GM12873 (cell line): ENCODE results near the gene FCHO2.

ENCODE experiments used
- TF ChIP-seq, protein P1 (sequence below): IDR thresholded peaks from 2 replicates; pipeline ENCODE4 v1.5.1; 2012; ENCODE audit warnings: low read depth, mild to moderate bottlenecking, moderate library complexity, low read length, control low read depth; ENCODE audit not compliant: insufficient read depth; ENCODE audit errors: missing control alignments

FCHO2 gene

DNA sequence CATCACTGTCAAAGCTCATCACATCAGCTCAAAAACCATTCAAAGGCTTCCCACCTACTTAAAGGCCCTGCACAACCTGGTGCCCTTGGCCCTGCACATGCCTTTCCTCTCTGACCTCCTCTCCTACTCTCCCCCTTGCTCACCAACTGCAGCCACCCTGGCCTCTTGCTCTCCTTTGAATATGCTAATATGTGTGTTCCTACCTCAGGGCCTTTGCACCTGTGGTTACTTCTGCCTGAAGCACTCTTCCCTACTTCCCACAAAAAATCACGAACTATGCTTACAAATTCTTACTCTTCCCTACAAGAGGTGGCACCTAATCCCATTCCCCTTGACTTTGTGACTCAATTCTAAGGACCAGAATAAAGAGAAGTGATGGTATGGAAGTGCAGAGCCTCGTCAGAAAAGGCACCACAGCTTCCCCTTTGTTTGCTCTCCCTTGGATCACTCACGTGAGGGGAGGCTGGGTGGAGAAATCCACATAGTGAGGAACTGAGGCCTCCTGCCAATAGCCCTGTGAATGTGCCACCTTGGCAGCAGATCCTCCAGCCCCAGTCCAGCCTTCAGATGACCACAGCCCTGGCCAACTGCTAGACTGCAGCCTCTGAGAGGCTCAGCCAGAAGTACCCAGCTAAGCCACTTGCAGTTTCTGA lies 161.4 kb downstream of the FCHO2 start:
- TF ChIP-seq, protein P1, sequence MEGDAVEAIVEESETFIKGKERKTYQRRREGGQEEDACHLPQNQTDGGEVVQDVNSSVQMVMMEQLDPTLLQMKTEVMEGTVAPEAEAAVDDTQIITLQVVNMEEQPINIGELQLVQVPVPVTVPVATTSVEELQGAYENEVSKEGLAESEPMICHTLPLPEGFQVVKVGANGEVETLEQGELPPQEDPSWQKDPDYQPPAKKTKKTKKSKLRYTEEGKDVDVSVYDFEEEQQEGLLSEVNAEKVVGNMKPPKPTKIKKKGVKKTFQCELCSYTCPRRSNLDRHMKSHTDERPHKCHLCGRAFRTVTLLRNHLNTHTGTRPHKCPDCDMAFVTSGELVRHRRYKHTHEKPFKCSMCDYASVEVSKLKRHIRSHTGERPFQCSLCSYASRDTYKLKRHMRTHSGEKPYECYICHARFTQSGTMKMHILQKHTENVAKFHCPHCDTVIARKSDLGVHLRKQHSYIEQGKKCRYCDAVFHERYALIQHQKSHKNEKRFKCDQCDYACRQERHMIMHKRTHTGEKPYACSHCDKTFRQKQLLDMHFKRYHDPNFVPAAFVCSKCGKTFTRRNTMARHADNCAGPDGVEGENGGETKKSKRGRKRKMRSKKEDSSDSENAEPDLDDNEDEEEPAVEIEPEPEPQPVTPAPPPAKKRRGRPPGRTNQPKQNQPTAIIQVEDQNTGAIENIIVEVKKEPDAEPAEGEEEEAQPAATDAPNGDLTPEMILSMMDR = no peak

DNA sequence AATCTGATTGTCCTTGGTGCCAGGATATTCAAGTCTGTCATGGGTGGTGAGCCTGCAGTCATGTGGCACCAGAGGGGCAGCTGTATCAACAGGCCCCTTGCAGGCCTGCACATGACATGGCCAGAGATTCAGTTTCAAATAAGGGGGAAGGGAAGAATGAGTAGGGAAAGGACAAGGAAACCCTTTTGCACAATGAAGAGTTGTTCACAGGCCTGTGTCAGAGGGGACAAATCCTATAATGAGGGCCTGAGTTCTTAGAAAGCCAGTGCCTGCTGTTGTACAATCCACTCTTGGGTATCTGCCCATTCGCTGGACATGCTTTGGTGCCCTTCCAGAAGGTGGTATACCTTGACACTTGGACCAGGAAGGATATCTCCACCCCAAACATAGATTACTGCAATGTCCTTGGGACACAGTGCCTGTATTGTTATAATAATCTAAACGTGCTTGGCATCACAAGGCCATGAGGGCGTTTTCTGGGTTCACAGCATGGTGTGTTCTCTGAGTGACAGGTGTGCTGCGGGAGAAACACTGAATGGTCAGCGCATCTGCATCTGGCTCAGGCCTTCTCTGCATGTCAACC lies 162.6 kb downstream of the FCHO2 start:
- TF ChIP-seq, protein P1 = no peak

DNA sequence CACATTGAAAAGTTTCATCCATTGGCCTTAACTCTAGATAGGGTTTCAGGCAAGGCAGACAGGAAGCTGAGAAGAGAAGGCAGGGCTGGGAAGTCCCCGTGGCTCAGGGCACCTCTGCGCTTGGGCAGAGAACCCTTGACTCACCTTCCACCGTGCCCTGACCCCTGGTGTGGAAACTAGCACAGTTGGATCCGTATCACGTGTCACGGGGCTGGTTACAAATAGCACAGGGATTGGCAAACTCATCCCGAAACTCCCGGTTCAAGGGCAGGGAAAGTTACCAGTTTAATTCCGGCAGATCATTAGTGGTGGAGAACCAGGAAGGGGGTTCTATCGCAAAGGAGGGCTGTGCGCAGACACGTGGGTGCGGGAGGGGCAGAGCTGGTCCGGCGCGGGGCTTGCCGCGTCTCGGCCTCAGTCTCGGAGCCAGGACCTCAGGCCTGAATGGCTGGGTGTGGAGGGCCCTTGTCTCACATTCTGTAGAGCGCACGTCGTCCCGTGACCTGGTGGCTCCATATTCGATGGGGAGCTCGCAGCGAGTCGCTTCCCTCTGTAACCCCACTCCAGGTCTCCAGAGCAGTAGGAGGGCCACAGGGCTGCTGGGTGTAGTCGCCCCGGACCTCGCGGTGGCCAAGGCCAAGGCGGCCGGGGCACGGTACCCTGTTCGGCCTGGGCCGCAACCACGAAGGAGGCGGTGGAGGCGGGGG lies 163.8 kb downstream of the FCHO2 start:
- TF ChIP-seq, protein P1 = no peak

DNA sequence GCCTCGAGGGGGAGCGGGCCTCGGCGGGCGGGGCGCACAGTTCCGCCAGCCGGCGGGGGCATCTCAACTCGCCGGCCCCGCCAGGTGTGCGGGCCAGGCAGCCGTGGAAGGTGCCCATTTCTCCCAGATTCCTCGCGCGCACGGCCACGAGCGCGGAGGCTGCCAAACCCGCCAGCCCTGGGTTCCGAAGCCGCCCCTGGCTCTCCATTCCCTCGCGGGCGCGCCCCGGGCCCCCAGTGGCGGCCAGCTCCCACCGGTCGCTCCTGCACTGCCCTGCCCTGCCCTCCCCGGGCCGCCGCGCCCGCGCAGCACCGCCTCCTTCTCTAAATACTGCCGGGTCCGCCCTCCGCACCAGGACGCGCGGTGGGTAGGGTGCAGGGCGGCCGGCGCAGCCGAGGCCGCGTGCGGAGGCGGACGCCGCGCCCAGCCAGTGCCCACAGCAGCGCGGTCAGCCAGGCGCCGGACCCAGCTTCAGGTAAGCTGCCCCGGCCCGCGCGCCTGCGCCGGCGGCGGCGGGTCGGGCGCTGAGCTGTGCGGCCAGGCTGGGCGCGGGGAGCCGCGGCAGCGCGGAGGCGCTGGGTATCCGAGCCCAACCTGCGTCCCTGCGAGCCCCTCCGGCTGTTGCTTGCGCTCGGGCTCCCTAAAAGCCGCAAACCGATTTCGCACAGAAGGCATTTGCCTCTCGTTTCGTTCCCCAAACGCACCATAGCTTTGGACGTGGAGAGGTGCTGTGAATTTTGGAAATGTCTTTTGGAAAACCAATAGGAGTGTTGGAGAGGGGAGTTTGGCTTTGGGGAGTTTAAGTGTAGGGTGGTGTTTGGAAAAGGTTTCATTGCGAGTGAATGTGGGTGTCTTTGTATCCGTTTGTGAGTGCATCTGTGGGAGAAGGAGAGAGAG lies 164.6 kb downstream of the FCHO2 start, which contains the start of gene TMEM171:
Gene TMEM171 (plus strand): TSS at position 354 of the 897 bp plus-strand sequence. CDS start 2,799 bp downstream, outside the sequence.
- TF ChIP-seq, protein P1 = no peak

DNA sequence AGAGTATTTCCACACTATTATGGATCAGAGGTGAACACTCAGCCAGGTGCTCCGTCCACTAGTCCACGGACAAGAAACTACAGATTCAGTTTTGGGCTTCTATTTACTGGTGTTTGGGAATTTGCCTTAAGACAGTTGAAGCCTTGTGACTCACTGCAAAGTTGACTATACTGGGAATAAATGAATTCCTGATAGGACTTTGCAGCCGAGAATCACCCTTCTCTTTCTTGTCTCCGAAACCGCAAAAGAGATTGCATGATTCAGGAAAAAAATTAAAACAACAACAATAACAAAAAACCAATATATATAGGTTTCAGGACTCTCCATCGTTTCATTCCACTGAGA lies 165.2 kb downstream of the FCHO2 start:
- TF ChIP-seq, protein P1 = no peak

DNA sequence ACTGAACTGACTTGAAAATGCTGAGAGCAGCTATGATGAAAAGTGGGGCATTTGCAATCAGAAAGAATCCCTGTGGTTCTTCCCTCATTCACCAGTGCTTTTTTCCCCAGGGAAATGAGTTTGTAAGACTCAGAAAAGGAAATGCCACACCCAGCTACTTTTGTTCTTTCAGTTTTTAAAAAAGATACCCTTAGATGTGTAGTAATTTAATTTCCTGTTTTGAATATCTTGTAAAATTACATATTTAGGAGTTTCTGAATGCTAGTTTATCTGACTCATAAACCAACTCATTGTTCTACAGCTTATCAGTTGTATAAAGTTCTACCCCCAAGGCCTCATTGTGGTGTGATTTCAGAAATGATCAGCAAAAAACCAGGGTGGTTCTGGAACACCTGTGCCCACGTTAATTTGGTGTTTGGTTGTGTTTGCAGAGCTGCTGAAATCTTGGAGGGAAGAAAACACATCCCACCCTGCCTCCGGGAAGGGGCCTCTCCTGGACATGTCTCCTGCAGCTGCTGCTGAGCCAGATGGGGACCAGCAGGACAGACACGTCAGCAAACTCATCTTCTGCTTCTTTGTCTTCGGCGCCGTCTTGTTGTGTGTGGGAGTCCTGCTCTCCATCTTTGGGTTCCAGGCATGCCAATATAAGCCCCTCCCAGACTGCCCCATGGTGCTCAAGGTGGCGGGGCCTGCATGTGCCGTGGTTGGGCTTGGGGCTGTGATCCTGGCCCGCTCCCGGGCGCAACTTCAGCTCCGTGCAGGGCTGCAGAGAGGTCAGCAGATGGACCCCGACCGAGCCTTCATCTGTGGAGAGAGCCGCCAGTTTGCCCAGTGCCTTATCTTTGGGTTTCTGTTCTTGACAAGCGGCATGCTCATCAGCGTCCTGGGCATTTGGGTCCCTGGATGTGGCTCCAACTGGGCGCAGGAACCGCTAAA lies 167.3 kb downstream of the FCHO2 start:
- TF ChIP-seq, protein P1 = no peak
